ENCODE results near the gene CCDC9. TPM values are rescaled to one million over a fixed set of nuclear protein-coding genes. Genes with fewer than 3 reads are reported as not detected.

CCDC9 gene
- total and polyA plus RNA-seq, 2 of the 8 experiments (the other 6 are each of a cell fraction or from before 2014, with no cell fraction given), result 3.7 to 29.8 TPM

DNA sequence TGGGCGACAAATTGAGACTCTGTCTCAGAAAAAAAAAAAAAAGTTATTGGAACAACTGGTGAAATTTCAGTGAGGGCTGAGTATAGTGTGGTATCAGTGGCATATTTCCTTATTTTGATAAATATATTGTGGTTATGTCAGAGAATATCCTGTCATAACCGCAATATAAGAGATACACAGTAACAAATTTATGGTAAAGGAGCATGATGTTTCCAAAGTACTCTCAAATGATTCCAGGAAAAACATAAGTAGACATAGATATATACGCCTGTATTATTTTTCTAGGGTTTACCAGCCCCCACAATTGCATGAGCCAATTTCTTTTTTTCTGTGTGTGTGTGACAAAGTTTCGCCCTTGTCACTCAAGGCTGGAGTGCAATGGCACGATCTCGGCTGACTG lies 47.6 kb downstream of the CCDC9 start (continued):
- TF ChIP-seq NANOG (IDR thresholded peaks at IDR 0.05; ENCODE audit: insufficient read depth, low read depth, low read length, poor library complexity, severe bottlenecking), result no peak

Data from H1 (cell line).